ENCODE results near the gene STMN3. TPM values are rescaled to one million over a fixed set of nuclear protein-coding genes. Genes with fewer than 3 reads are reported as not detected.
"Not testable (repeated sequence)": the region's sequence is repeated elsewhere in the genome, so short reads cannot be mapped to it uniquely, and the experiment has no call there.

The STMN3 gene
- polyA plus RNA-seq, 1 donor = 13.5 TPM

DNA sequence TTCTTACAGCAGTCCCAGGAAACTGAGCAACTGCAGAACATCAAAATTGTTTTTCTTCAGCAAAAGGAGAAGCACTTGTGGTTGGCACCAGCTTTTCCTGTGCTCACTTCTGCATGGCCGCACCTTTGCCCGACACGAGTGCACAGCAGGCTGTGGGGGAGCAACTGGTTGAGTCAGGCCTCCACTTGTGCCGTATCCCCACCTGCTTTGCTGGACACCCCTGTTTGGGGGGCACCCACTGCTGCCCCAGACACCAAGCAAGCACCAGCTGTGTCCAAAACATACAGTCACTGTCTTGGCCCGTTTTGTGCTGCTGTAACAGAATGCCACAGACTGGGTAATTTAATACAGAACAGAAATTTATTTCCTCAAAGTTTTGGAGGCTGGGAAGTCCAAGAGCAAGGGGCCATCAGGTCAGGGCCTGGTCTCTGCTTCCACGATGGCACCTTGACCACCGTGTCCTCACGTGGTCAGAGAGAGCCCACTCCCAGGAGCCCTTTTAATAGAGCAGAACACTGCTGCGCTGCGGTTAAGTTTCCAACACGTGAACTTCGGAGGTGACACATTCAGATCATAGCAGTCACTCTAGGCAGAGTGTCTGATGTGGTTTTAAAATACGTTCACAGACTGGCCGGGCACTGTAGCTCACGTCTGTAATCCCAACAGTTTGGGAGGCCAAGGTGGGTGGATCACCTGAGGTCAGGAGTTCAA is 17.6 kb downstream of the STMN3 start:
- no peak for DNase-seq

DNA sequence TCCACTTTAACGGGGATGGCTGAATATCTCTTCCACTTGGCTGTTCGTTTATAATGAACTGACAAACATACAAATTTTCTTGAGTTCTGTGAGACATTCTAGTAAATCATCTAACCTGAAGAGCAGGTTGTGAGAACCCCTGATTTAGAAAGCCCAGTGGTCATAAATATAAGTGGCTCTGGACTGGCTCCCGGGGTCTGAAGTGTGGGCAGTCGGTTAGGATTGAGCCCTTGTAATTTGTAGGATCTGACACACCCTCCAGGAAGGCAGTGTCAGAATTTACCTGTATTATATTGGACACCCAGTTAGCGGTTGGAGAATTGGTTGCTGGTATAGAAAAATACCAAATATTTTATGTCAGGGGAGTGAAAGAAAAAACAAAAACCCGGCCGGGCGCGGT is 19.5 kb downstream of the STMN3 start:
- DNase-seq = no peak

DNA sequence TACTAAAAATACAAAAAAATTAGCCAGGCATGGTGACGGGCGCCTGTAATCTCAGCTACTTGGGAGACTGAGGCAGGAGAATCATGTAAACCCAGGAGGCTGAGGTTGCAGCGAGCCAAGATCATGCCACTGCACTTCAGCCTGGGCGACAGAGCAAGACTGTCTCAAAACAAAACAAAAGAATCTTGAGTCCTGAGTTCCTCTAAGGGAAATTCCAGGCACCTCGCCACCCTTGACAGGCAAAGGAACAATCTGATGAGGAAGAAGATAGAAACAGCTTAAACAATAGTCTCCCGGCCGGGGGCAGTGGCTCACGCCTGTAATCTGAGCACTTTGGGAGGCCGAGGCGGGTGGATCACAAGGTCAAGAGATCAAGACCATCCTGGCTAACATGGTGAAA is 21.8 kb downstream of the STMN3 start:
- not testable (repeated sequence) for DNase-seq

DNA sequence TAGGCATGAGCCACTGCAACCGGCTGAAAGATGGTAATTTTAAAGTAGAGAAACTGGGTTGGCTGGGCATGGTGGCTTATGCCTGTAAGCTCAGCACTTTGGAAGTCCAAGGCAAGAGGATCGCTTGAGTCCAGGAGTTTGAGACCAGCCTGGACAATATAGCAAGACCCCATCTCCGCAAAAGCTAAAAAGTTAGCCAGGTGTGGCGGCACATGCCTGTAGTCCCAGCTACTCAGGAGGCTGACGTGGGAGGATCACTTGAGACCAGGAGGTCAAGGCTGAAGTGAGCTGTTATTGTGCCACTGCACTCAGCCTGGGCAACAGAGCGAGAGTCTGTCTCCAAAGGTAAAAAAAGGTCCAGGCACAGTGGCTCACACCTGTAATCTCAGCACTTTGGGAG is 22.3 kb downstream of the STMN3 start:
- not testable (repeated sequence) for DNase-seq

DNA sequence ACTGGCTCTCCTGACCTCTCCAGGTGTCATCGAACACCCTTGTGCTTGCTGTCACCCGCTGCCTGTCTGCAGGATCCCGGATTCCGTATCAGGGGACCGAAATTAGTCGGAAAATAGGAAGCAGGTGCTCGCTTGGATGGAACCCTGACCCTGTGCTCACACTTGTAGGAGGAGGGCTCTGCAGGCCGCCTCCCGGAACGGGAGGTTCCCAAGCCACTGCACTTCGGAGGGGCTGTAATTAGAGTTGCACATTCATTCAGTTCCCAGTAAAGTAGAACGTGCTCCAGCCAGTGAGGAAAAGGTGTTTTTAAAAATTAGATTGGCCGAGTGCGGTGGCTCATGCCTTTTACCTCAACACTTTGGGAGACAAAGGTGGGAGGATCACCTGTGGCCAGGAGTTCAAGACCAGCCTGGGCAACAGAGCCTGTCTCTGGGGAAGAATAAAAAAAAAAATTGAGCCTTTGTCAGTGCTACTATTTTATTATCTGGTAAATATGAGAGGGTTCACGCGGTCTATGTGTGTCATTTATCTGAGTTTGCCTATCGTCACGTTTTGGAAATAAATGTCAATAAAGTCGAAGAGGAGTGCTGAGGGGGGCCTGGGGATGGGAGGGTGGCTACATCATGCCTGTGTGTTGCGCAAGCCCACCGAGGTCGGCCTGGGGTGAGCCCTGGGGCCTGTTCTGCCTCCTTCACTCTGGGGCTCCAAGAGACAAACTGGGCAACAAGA is 24.8 kb downstream of the STMN3 start:
- peak; percentile 59 for DNase-seq

DNA sequence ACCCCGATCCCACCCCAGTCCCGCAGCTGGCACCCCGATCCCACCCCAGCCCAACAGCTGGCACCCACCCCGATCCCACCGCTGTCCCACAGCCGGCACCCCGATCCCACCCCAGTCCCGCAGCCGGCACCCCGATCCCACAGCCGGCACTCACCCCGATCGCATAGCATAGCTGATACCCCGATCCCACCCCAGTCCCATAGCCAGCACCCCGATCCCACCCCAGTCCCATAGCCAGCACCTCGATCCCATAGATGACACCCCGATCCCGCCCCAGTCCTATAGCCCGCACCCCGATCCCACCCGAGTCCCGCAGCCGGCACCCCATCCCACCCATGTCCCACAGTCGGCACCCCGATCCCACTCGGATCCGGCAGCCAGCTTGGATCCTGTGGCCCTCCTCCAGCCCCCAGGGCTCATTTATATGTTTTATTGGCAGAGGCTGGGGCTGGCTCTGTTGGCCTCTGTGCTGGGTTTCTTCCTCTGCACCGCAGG is 25.4 kb downstream of the STMN3 start:
- DNase-seq = no peak

DNA sequence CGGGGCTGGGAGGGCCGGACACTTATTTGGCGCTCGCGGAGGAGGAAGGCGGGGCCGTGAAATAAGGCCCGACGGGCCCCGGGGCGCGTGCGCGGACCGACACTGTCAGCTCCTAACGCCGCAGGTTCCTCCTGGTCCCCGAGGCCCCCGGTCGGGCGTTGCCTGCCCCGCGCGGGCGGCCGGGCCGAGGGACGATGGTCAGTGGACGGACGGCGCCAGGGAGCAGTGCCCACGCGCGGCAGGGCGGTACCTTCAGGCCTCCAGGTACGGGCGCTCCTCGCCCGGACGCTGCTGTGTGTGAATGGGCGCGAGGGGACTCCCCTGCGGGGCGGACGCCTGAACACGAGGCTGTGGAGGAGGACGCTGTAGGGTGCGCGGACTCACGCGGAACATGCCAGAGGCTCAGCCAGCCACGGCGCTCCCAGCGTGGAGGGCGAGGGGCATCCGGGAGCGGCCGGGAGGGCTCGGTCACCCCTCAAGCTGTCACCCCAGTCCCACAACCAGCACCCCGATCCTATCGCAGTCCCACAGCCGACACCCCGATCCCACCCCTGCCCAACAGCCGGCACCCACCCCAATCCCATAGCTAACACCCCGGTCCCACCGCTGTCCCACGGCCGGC is 26.0 kb downstream of the STMN3 start:
- peak; percentile 95 for DNase-seq

DNA sequence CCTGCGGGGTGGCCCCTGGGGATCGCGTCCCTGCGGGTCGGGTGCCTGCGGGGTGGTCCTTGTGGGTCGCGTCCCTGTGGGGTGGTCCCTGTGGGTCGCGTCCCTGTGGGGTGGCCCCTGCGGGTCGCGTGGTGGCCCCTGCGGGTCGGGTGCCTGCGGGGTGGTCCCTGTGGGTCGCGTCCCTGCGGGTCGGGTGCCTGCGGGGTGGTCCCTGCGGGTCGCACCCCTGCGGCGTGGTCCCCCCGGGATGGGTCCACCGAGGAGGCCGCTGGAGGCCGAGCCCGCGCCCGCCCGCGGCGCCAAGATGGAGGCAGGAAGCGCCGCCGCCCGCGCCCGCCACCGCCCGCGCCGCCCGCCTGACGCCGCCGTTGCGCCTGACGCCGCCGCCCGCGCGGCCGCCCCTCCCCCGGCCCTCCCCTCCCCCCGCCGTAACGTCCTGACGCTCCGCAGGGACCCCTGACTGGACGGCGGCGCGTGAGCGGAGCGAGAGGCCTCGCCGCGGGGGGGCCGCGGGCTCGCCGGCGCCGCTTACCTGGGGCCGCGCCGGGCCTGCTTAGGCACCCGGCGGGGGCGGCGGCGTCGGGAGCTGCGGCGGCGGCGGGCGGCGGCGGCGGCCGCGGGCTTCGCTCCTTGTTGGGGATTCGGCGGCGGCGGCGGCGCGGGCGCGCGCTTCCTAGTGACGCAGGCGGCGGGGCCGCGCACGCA is 26.6 kb downstream of the STMN3 start, which contains the start of gene GMEB2:
GMEB2 (minus strand) TSS at position 678 of the 705 bp plus-strand sequence. CDS start 7,704 bp downstream, outside the sequence.
- DNase-seq = peak; percentile 81

DNA sequence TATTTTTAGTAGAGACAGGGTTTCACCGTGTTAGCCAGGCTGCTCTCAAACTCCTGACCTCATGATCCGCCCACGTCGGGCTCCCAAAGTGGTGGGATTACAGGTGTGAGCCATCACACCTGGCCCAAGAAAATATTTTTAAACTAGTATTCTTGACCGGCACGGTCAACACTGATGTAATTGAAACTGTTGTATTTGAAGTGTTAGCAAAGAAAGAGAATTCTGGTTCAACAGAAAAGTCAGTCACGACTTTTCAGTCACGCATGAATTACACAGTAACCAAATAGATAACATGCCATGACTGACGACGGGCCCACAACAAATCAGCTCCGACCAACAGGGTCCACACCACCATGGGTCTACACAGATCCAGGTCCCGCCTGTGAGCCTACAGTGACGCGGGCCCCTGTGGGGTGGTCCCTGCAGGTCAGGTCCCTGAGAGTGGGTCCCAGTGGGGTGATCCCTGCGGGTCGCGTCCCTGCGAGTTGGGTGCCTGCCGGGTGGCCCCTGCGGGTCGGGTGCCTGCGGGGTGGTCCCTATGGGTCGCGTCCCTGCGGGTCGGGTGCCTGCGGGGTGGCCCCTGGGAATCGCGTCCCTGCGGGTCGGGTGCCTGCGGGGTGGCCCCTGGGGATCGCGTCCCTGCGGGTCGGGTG is 27.3 kb downstream of the STMN3 start:
- DNase-seq = no peak

DNA sequence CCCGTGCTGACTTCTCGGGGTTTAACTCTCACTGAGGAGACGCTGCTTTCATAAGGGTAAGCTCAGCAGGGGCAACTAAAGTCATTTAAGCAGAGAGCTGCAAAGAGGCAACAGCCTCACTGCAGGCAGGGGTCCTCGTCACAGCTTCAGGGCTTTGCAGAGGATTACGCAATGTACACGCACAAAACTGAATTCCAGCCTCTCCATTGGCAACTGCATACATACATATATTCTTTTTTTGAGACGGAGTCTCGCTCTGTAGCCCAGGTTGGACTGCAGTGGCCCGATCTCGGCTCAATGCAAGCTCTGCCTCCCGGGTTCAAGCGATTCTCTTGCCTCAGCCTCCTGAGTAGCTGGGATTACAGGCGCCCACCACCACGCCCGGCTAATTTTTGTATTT is 28.7 kb downstream of the STMN3 start:
- no peak for DNase-seq

DNA sequence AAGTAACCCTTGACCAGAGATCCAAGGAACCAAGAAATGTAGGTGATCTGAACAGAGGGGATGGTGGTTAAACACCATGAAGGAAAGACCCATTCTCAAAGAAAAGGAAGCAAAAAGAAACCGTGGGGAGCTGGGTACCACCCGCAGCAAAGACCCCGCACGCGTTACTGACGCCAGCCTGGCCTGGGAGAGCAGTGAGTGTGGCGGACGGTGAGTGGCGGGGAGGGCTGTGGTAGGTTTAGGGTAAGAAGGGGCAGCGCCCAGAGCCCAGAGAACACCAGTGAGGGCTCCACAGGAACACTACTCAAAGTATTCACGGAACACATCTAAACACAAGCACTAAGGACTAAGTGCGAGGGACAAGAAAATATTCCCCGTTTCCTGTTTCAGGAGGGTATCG is 30.5 kb downstream of the STMN3 start:
- no peak for DNase-seq

DNA sequence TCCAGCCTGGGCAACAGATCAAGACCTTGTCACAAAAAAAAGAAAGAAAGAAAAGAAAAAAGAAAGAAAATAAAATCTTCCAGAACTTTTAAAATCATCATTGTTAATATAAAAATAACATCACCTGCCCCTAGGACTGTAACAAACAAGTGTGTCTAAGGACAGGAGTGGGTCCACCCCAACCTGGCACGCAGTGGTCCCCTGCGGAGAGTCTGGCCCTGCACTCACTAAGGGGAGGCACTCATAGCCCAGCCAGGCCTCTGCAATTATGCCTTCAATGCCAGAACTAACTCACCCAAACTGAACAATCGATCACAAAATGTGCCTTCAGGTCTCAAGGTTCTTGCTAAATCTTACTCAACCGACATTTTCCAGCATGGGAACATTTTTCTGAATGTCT is 31.1 kb downstream of the STMN3 start:
- no peak for DNase-seq

DNA sequence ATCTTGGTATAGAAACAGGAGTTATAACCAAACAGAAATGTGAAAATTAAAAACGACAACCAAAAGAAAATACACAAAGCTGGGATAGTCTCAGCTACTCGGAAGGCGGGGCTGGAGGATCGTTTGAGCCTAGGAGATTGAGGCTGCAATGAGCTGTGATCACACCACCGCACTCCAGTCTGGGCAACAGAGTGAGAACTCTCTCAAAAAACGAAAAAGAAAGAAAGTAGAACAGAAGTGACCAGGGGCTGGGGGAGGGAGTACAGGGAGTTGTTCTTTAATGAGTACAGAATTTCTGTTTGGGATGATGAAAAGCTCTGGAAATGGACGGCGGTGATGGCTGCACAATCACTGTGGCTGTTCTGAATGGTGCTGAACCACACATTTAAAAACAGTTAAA is 32.2 kb downstream of the STMN3 start:
- no peak for DNase-seq

DNA sequence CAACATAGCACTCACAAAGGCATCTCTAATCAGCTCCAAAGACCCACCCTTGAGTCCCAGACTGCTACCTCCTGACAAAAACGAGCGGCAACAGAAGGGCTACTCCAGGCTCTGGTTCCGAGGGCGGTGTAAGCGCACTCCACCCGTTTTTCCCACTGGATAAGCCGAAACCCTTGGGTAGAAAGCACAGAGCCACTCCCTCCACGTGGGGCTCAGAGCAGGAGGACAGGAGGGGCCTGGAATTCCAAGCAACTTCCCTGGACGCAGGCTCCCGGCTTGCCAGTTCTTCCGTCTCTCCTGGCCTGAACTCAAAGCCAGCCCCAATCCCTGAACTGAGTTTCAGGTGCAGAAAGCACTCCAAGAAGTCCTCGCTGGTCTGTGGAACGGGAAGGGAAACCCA is 33.7 kb downstream of the STMN3 start:
- DNase-seq = no peak

DNA sequence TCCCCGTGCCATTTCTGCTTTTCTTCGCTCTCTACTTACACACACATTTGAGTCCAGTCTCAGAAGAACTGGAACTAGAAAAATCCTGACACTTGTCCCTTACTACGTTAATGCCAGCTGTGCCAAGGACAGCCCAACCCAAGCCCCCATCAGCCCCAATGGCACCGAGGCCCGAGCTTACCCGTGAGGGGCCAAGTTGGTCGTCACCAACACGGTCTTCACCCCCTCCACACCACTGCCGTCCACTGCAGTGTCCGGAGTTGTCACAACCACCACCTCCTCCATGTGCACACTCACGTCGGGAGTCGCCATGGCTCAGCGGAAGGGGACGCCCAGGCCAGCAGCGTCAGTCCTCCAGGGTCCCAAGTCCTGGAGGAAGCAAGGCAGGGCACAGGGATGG is 34.1 kb downstream of the STMN3 start:
- DNase-seq = no peak

DNA sequence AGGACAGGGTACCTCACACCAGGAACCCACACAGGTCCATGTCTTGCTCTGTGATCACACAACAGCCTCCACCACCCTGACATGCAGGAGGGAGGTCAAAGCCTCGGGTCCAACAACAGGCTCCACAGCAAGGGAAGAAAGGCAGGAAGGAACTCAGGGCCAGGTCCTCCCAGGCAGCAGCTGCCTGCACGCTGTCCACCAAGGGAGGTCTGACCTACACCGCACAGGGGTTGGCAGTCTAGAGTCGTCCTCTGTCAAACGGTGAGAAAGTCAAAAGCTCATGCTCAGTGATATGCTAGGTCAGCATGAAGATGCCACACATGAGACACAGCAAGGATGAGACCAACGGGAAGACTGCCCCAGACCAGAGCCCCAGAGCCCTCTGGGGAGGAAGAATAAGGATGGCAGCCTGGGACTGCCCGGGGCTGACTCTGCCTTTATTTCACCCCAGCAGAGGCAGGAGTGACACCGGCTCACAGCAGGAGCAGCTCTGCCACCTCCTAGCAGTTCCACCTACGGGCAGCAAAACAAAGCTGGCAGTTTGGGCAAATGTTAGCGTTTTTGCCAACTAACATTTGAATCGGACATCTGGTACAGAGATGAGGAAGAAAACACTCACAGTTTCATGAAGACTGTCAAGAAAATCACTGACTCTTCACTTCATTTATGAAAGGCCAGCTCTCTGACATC is 34.8 kb downstream of the STMN3 start:
- no peak for DNase-seq

DNA sequence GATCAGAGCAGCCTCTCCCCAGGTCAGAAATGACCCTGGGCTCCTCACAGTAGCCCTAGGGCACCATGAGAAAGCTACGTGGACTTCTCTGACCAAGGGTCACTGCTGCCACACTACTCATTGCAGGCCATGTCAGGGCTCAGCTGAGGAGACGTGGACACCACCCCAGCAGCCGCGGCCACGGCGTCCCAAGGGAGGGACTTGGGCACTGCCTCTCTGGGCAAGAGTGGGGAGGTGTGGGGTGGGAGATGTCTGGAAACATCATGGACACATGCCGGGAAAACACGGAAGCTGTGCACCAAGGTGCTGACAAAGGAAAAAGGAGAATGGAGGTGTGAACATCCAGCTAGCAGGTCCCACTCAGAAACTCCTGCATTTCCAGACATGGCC is 35.4 kb downstream of the STMN3 start:
- DNase-seq = no peak

DNA sequence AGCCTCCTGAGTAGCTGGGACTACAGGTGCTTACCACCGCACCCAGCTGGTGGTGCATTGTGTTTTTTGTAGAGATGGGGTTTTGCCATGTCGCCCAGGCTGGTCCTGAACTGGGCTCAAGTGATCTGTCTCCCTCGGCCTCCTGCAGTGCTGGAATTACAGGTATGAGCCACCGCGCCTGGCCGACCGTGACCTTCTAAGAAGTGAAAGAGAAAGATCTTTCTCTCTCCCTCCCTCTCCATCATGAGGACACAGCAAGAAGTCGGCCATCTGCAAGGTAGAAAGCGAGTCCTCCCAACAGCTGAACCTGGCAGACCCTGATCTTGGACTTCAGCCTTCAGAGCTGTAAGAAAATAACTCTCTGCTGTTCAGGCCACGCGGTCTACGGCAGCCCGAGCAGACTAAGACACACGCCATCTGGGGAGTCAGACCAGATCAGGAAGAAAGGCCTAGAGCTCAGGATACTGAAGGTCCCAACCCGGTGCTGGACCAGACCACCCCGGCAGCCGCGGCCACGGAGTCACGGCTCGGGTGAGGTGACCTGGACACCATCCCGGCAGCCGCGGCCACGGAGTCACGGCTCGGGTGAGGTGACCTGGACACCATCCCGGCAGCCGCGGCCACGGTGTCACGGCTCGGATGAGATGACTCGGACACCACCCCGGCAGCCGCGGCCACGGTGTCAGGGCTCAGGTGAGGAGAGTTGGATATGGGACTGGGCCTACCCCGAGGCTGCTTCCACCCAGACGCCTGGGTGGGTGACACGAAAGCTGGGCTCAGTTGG is 35.9 kb downstream of the STMN3 start:
- DNase-seq = no peak

DNA sequence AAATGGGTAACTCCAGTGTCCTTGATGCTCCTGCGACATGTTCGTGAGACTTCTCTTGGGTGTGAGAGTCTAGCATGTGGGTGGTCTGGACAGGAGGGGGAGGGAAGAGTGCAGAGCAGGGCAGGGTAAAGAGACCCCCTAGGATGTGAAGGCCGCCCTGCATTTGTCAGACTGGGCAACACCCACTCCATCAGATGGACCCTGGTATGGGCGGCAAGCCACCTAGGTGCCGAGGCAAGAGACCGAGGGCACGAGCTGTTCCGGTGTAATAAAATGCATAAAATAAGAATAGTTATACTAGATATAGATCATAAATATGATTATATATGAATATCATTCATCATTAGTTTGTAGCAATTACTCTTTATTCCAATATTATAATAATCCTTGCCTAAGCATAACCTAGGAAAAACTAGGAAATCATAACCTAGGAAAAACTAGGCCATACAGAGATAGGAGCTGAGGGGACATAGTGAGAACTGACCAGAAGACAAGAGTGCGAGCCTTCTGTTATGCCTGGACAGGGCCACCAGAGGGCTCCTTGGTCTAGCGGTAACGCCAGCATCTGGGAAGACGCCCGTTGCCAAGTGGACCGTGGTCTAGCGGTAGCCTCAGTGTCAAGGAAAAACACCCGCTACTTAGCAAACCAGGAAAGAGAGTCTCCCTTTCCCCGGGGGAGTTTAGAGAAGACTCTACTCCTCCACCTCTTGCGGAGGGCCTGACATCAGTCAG is 39.2 kb downstream of the STMN3 start:
- not testable (repeated sequence) for DNase-seq

DNA sequence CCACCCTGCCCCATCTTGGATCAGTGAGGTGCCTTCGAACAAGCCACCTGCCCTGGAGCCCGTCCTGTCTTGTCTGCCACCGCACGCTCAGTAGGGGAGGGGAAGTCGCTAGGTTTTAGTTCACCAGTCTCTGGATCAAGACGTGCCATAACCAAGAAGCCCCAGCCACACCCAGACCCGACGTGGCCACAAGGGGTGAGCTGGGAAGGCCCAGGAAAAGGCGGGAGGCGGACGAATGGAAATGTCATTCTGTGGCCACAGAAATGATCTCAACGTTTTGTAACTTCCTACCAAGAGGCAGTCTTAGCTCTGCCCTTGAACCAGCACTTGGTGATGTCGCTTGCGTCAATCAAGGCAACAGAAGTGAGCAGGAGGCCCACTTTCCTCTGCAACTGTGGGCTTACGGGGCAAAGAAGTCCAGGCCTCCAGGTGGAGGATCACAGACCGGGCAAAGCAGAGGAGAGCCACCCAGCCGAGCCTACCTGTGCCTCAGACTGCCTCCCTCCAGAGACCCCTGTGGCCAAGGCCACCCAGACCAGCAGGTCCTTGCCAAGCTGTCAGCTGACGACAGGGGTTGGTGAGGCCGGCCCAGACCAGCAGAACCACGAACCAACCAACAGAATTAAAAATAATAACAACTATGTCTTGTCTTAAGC is 40.8 kb downstream of the STMN3 start:
- DNase-seq = no peak

Measured in hindlimb muscle (tissue), 1 donor.